K562 (cell line): Measurements from ENCODE around the gene SPEM1. TPM values are rescaled to one million over a fixed set of nuclear protein-coding genes. Genes with fewer than 3 reads are reported as not detected.
A peak's percentile ranks its signal among the peaks of the same experiment; 100 is the strongest.

Experiments used
- ATAC-seq: fragments of 200-7000 bp; cut with Tn5 transposase; 3 replicates; pipeline ENCODE4 v1.9.1; 2020; ENCODE audit warnings: moderate library complexity
- BruUV-seq: library from RNA; stranded (reverse); fragments of 400-500 nt; replicated peaks from 2 replicates; lab custom pipeline; 2021; lab: Mats Ljungman, UMichigan
- CTCF ChIA-PET: fragments of 300-600 bp; formaldehyde crosslinking; extraction: SDS; loops from one replicate; lab custom pipeline; 2021; ENCODE audit warnings: low intra/inter-chr PET ratio; lab: Yijun Ruan, JAX
- POLR2A ChIA-PET: fragments of 300-600, 350-650 bp; sonication (Branson Sonifier 250); formaldehyde crosslinking; extraction: SDS; loops from one replicate; lab custom pipeline; 2021; ENCODE audit warnings: antibody characterized with exemption, inconsistent platforms; lab: Yijun Ruan, JAX
- DNase-seq, 4 experiments: peaks; one replicate each; pipeline versions ENCODE4 v3.0.0 to v3.0.0-alpha.2; 2011 to 2018; ENCODE audit warnings: low spot score in 3 of 4, mixed read lengths in 3 of 4; ENCODE audit errors: extremely low read depth in 1 of 4
- FAIRE-seq: peaks from 2 replicates; lab custom pipeline; 2011; peaks lifted over from hg19 to GRCh38; lab: Jason Lieb, UNC
- H2AFZ ChIP-seq: 2 replicates; pipeline ENCODE4 v1.6.0; 2011; ENCODE audit warnings: low read depth, low read length, control low read depth, inconsistent platforms
- H3K27ac ChIP-seq: fragments of 200-600 bp; 3 replicates; pipeline ENCODE4 v1.8.0; 2011; ENCODE audit warnings: low read depth, mild to moderate bottlenecking, control low read depth, inconsistent platforms, low read length, moderate library complexity, mixed read lengths; ENCODE audit errors: extremely low read depth
- H3K27me3 ChIP-seq, 2 experiments: fragments of 300-600 bp in 1 of 2; 2 replicates in 1 of 2; 3 replicates in 1 of 2; pipeline versions ENCODE4 v1.6.0 to v1.8.0; 2011; ENCODE audit warnings: inconsistent platforms in 2 of 2, low read length in 2 of 2, mild to moderate bottlenecking in 1 of 2, mixed read lengths in 1 of 2, moderate library complexity in 1 of 2; ENCODE audit not compliant: control insufficient read depth in 2 of 2, insufficient read depth in 2 of 2
- H3K36me3 ChIP-seq: fragments of 300-600 bp; 3 replicates; pipeline ENCODE4 v1.8.0; 2011; ENCODE audit warnings: mild to moderate bottlenecking, low read length, inconsistent platforms; ENCODE audit not compliant: control insufficient read depth, insufficient read depth
- H3K4me1 ChIP-seq, 2 experiments: fragments of 200-600 bp in 1 of 2; replicated peaks in 1 of 2; 2 replicates in 1 of 2; 3 replicates in 1 of 2; pipeline versions ENCODE4 v1.5.1 to v1.8.0; 2011; ENCODE audit warnings: inconsistent platforms in 2 of 2, low read length in 2 of 2, mild to moderate bottlenecking in 1 of 2, mixed read lengths in 1 of 2, moderate library complexity in 1 of 2; ENCODE audit not compliant: control insufficient read depth in 2 of 2, insufficient read depth in 2 of 2
- H3K4me2 ChIP-seq: 2 replicates; pipeline ENCODE4 v1.6.1; 2011; ENCODE audit warnings: low read length, control low read depth, inconsistent platforms, mixed read lengths; ENCODE audit not compliant: insufficient read depth
- H3K4me3 ChIP-seq: fragments of 200-600 bp; sonication (generic), shearing (Covaris generic); 2 replicates; pipeline ENCODE4 v1.5.1; 2016; ENCODE audit warnings: control low read depth, inconsistent platforms
- H3K79me2 ChIP-seq: fragments of 200-600 bp; 3 replicates; pipeline ENCODE4 v1.8.0; 2011; ENCODE audit warnings: low read length, inconsistent platforms; ENCODE audit not compliant: control insufficient read depth, insufficient read depth
- H3K9ac ChIP-seq, 2 experiments: 2 replicates each; pipeline versions ENCODE4 v1.6.0 to v1.6.1; 2011; ENCODE audit warnings: low read depth in 2 of 2, low read length in 2 of 2, control low read depth in 1 of 2, inconsistent platforms in 1 of 2, mild to moderate bottlenecking in 1 of 2, mixed read lengths in 1 of 2; ENCODE audit not compliant: insufficient read depth in 1 of 2
- H3K9me1 ChIP-seq: one replicate; pipeline ENCODE4 v1.6.0; 2011; ENCODE audit warnings: inconsistent platforms, mild to moderate bottlenecking, low read length, moderate library complexity; ENCODE audit not compliant: control insufficient read depth, insufficient read depth
- H3K9me3 ChIP-seq: replicated peaks from 2 replicates; pipeline ENCODE4 v1.5.1; 2011; ENCODE audit warnings: low read depth, low read length, inconsistent platforms; ENCODE audit not compliant: control insufficient read depth, insufficient read depth
- H4K20me1 ChIP-seq: replicated peaks from 2 replicates; pipeline ENCODE4 v1.6.1; 2011; ENCODE audit warnings: low read length, inconsistent platforms, mixed read lengths; ENCODE audit not compliant: control insufficient read depth, insufficient read depth
- DACH1 ChIP-seq: fragments of 450-650 bp; IDR thresholded peaks from 2 replicates; pipeline ENCODE4 v1.6.1; 2018; ENCODE audit not compliant: partially characterized antibody
- FOXM1 ChIP-seq, 2 experiments: fragments of 450-650 bp in 1 of 2; sonication (generic) in 1 of 2; formaldehyde crosslinking in 1 of 2; IDR thresholded peaks; 2 replicates each; pipeline versions ENCODE4 v1.6.1 to v1.9.0; 2017 to 2022; ENCODE audit warnings: low read depth in 2 of 2, mild to moderate bottlenecking in 2 of 2, missing genetic modification reagents in 1 of 2, moderate library complexity in 1 of 2
- MAX ChIP-seq: sonication (generic); formaldehyde crosslinking; IDR thresholded peaks from 2 replicates; pipeline ENCODE4 v1.9.0; 2022; ENCODE audit warnings: mild to moderate bottlenecking, missing genetic modification reagents
- NFYB ChIP-seq: IDR thresholded peaks from 2 replicates; pipeline ENCODE4 v1.6.1; 2011; ENCODE audit warnings: mild to moderate bottlenecking, moderate library complexity; ENCODE audit not compliant: insufficient read length; ENCODE audit errors: extremely low read depth
- SMARCA5 ChIP-seq: fragments of 450-650 bp; IDR thresholded peaks from 2 replicates; pipeline ENCODE4 v1.6.1; 2016
- ZNF518B ChIP-seq: fragments of 250-450 bp; sonication (Bioruptor Pico); IDR thresholded peaks from 2 replicates; pipeline ENCODE4 v1.5.0; 2021; ENCODE audit warnings: mild to moderate bottlenecking, moderate library complexity
- WGBS: fragments of 100-300 bp; shearing (Covaris generic); methylation state at CpG from one replicate; pipeline ENCODE4 v1.1.6; 2016; ENCODE audit warnings: low coverage, mixed read lengths; ENCODE audit not compliant: insufficient coverage; ENCODE audit errors: missing lambda C conversion rate; 5-methylcytosine and 5-hydroxymethylcytosine counted together
- in situ Hi-C: fragments of 300-500 bp; cut with MboI; formaldehyde crosslinking; loops from 4 replicates; pipeline ENCODE4 v1.15.0; 2018; ENCODE audit warnings: inconsistent platforms, mixed read lengths
- intact Hi-C: fragments of 100-400 bp; cut with micrococcal nuclease; formaldehyde crosslinking; loops from 2 replicates; pipeline ENCODE4 v1.14.2; 2022
- polyA plus RNA-seq, 8 experiments: library from polyadenylated mRNA; depleted of rRNA in 4 of 8; stranded (reverse) in 5 of 8; unstranded in 3 of 8; fragments of >200 nt; fragmentation: Nextera tagmentation in 2 of 8; fragmentation: Illumina TruSeq in 1 of 8; extraction: Ambion mirVana in 2 of 8; extraction: Trizol in 1 of 8; gene quantifications; 2 replicates each; pipeline versions ENCODE4 v1.2.1 to v1.2.3, GENCODE V29; 2011 to 2014; ENCODE audit warnings: inconsistent platforms in 1 of 8, missing spikeins in 1 of 8
- total RNA-seq, 7 experiments: library from RNA; depleted of rRNA in 6 of 7; stranded (reverse); fragments of >200 nt in 6 of 7; fragmentation: Illumina TruSeq in 2 of 7; extraction: Trizol in 2 of 7; gene quantifications; 2 replicates each; pipeline versions ENCODE4 v1.2.1 to v1.2.3, GENCODE V29; 2011 to 2021; ENCODE audit warnings: low replicate concordance in 1 of 7
- TF ChIP-seq, protein P1 (sequence below), 3 experiments: fragments of 200-800 bp in 1 of 3; sonication (Bioruptor generic) in 1 of 3; sonication (generic) in 1 of 3; formaldehyde crosslinking in 1 of 3; IDR thresholded peaks; 2 replicates each; pipeline versions ENCODE4 v1.6.1 to v1.8.0; 2016 to 2022; ENCODE audit warnings: mild to moderate bottlenecking in 2 of 3, missing compliant biosample characterization in 2 of 3, missing genetic modification characterization in 2 of 3, missing genetic modification reagents in 1 of 3
- TF ChIP-seq, protein P2 (sequence below): fragments of 200-800 bp; sonication (Bioruptor generic); IDR thresholded peaks from 2 replicates; pipeline ENCODE4 v1.6.1; 2017; ENCODE audit warnings: missing genetic modification characterization, missing compliant biosample characterization

SPEM1 gene
- total and polyA plus RNA-seq, 9 of the 15 experiments (the other 6 are each of a cell fraction or from before 2014, with no cell fraction given): not detected

DNA sequence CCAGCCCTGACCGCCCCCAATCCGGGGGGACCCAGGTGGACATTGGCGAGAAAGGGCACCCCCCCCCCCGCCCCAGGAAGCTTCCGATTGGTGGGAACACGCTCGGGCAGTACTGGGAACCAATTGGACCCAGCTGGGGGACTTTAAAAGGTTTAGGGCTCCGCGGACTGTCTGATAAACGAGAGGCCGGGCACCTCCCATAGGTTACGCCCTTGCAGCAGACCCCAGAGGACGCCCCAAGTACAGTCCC, 16.5 kb upstream of the SPEM1 start:
- Histone ChIP-seq H3K4me2 (peak overlapping the region; percentile 79), H3K9me1 (no peaks in the 10 kb centered on the region), H3K27ac (peak overlapping the region; percentile 69), H3K9ac (peak overlapping the region; percentile 75 to 85), H3K9me3 (no peaks in the 10 kb centered on the region), H3K79me2 (peaks cover 8% of the 10 kb centered on the region; the same call in 2 of the 3 replicates), H2AFZ (peak overlapping the region; percentile 90), H4K20me1 (no peaks in the 10 kb centered on the region), H3K27me3 (no peaks in the 10 kb centered on the region), H3K4me1 (peaks cover 11 to 25% of the 10 kb centered on the region in 2 experiments; a peak in 3 of 5 replicates), H3K4me3 (peak overlapping the region; percentile 68), H3K36me3 (peaks cover 3% of the 10 kb centered on the region; the same call in 1 of the 3 replicates)
- FAIRE-seq (no peak), ATAC-seq (peak; percentile 68), DNase-seq (peak in 1 of 4 experiments; percentile 82)
- intact Hi-C loops: loop anchor here (5.0 kb wide), 2 partner anchors 34 to 79 kb away; partner anchors contain the start of genes FGF11, POLR2A, SLC35G6 and TMEM102
- no TSS peak for BruUV-seq
- ChIA-PET POLR2A (interaction anchor here (0.6 to 1.8 kb wide), 10 partner anchors 11 to 195 kb away, joined by 3 to 23 read pairs (median 4); partner anchors contain the start of genes POLR2A and ZBTB4), CTCF (no interaction called here)
- 0% methylated on average over 10 of the region's 13 CpGs for WGBS
- in situ Hi-C loops: no loop called here
- TF ChIP-seq SMARCA5 (no peak), ZNF518B (CRISPR knock-in tag) (no peak), NFYB (peak; percentile 48), DACH1 (peak; percentile 25), MAX (CRISPR knock-in tag) (0 out of 2 replicates have a peak, but pooled peaks have one; percentile 19), FOXM1 (IDR thresholded peaks at IDR 0.05; ENCODE audit: low read depth) (peak; percentile 22; the same call in 1 of the 2 replicates), FOXM1 (CRISPR knock-in tag; IDR thresholded peaks at IDR 0.05; ENCODE audit: low read depth) (no peak)
- TF ChIP-seq, protein P1, sequence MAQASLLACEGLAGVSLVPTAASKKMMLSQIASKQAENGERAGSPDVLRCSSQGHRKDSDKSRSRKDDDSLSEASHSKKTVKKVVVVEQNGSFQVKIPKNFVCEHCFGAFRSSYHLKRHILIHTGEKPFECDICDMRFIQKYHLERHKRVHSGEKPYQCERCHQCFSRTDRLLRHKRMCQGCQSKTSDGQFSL (CRISPR knock-in tag; IDR thresholded peaks at IDR 0.05): no peak
- TF ChIP-seq, protein P1 (tag; IDR thresholded peaks at IDR 0.05): peak in 1 of 2 experiments; percentile 61; a peak in 1 of 4 replicates
- TF ChIP-seq, protein P2, sequence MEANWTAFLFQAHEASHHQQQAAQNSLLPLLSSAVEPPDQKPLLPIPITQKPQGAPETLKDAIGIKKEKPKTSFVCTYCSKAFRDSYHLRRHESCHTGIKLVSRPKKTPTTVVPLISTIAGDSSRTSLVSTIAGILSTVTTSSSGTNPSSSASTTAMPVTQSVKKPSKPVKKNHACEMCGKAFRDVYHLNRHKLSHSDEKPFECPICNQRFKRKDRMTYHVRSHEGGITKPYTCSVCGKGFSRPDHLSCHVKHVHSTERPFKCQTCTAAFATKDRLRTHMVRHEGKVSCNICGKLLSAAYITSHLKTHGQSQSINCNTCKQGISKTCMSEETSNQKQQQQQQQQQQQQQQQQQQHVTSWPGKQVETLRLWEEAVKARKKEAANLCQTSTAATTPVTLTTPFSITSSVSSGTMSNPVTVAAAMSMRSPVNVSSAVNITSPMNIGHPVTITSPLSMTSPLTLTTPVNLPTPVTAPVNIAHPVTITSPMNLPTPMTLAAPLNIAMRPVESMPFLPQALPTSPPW (CRISPR knock-in tag): peak; percentile 64
